Left lobe of liver (tissue), 2 donors: ENCODE measurements around the gene FARSA. TPM values are rescaled to one million over a fixed set of nuclear protein-coding genes. Genes with fewer than 3 reads are reported as not detected.
"Not testable (repeated sequence)": the region's sequence is repeated elsewhere in the genome, so short reads cannot be mapped to it uniquely, and the experiment has no call there.

ENCODE experiments used
- ATAC-seq: fragments of 200-7000 bp; cut with Tn5 transposase; one replicate; pipeline ENCODE4 v1.9.1; 2020; ENCODE audit warnings: mild to moderate bottlenecking, moderate library complexity
- DNase-seq: peaks from one replicate; pipeline ENCODE4 v3.0.0-alpha.2; 2020; ENCODE audit warnings: low spot score
- total RNA-seq: library from RNA; stranded (reverse); gene quantifications from one replicate; pipeline ENCODE4 v1.2.1, GENCODE V29; 2021
- donor health status: DM: no; HTN: no; CAD: no; lungs with moderate emphysema.
- donor health status: DM: no; HTN: yes; CAD: no.

FARSA gene
- total RNA-seq, 1 donor from 2014 or later = 34.2 TPM

- ATAC-seq = peak; percentile 80
- peak; percentile 100 for DNase-seq
Observed at GRCh38 chr19:12937927-12938778, 4.6 kb upstream of the FARSA start, which contains the start of gene CALR. Gene CALR, plus strand, starts transcription at chr19:12938609. Its CDS starts 71 bp downstream, at chr19:12938680.

GRCh38 chr19:12937093-12937926 lies 3.8 kb upstream of the FARSA start:
- DNase-seq (no peak), ATAC-seq (no peak)

GRCh38 chr19:12936582-12936981 lies 3.1 kb upstream of the FARSA start:
- ATAC-seq (no peak), DNase-seq (no peak)

- ATAC-seq (no peak), DNase-seq (no peak)
Observed at GRCh38 chr19:12935071-12935470, 1.6 kb upstream of the FARSA start.

- DNase-seq = no peak
- ATAC-seq = peak; percentile 6
Observed at GRCh38 chr19:12932392-12933286, 872 bp downstream of the FARSA start.

- DNase-seq (no peak), ATAC-seq (no peak)
Observed at GRCh38 chr19:12930002-12930645, 3.4 kb downstream of the FARSA start.

- no peak for ATAC-seq
- DNase-seq = no peak
Observed at GRCh38 chr19:12924621-12925310, 8.7 kb downstream of the FARSA start.

GRCh38 chr19:12922959-12923358 lies 10.6 kb downstream of the FARSA start:
- ATAC-seq (no peak), DNase-seq (no peak)

GRCh38 chr19:12921047-12921446 lies 12.5 kb downstream of the FARSA start:
- DNase-seq (no peak), ATAC-seq (no peak)

- no peak for DNase-seq
- no peak for ATAC-seq
Observed at GRCh38 chr19:12918253-12918652, 15.3 kb downstream of the FARSA start.

GRCh38 chr19:12915860-12916259 lies 17.7 kb downstream of the FARSA start:
- not testable (repeated sequence) for ATAC-seq, DNase-seq

- DNase-seq (no peak), ATAC-seq (no peak)
Observed at GRCh38 chr19:12913851-12914690, 19.4 kb downstream of the FARSA start.

GRCh38 chr19:12913011-12913561 lies 20.4 kb downstream of the FARSA start:
- DNase-seq = peak; percentile 61
- peak; percentile 75 for ATAC-seq

- DNase-seq = no peak
- no peak for ATAC-seq
Observed at GRCh38 chr19:12912571-12912970, 20.9 kb downstream of the FARSA start.

- DNase-seq = no peak
- peak; percentile 17 for ATAC-seq
Observed at GRCh38 chr19:12907166-12907565, 26.3 kb downstream of the FARSA start.

GRCh38 chr19:12899891-12900518 lies 33.5 kb downstream of the FARSA start:
- no peak for DNase-seq
- no peak for ATAC-seq

GRCh38 chr19:12896460-12896859 lies 37.1 kb downstream of the FARSA start:
- no peak for DNase-seq
- ATAC-seq = no peak

- DNase-seq = no peak
- ATAC-seq = no peak
Observed at GRCh38 chr19:12893582-12893981, 39.9 kb downstream of the FARSA start.
